HEK293 (cell line): Measurements from ENCODE around the gene PRKCE.

Experiments
- CTCF ChIA-PET: fragments of 350-600 bp; formaldehyde crosslinking; extraction: SDS; loops from one replicate; lab custom pipeline; 2021; ENCODE audit warnings: antibody characterized with exemption; lab: Yijun Ruan, JAX
- POLR2A ChIA-PET: fragments of 300-600 bp; formaldehyde crosslinking; extraction: SDS; loops from one replicate; lab custom pipeline; 2020; ENCODE audit warnings: antibody characterized with exemption, inconsistent platforms; lab: Yijun Ruan, JAX
- H3K27ac ChIP-seq: fragments of 200-500 bp; sonication (Bioruptor generic); 2 replicates; pipeline ENCODE4 v1.5.1; 2014; ENCODE audit warnings: low read depth, low read length, control low read depth, inconsistent platforms; ENCODE audit errors: extremely low read depth
- H3K36me3 ChIP-seq, 2 experiments: fragments of 200-500 bp in 1 of 2; sonication (Bioruptor generic) in 1 of 2; 1 replicate in 1 of 2; 2 replicates in 1 of 2; pipeline ENCODE4 v1.5.1; 2014 to 2017; ENCODE audit warnings: inconsistent platforms in 2 of 2, low read length in 2 of 2; ENCODE audit not compliant: control insufficient read depth in 2 of 2, insufficient read depth in 1 of 2
- H3K4me1 ChIP-seq: fragments of 200-500 bp; sonication (Bioruptor generic); 2 replicates; pipeline ENCODE4 v1.5.1; 2014; ENCODE audit warnings: mild to moderate bottlenecking, low read length, inconsistent platforms; ENCODE audit not compliant: control insufficient read depth, insufficient read depth
- H3K4me3 ChIP-seq: 2 replicates; pipeline ENCODE4 v1.5.1; 2011; ENCODE audit warnings: low read depth, mild to moderate bottlenecking, control low read depth, low read length, moderate library complexity
- H3K9me3 ChIP-seq: fragments of 200-500 bp; sonication (Bioruptor generic); 2 replicates; pipeline ENCODE4 v1.5.1; 2014; ENCODE audit warnings: low read depth, low read length, inconsistent platforms; ENCODE audit not compliant: control insufficient read depth, insufficient read depth
- CTCF ChIP-seq: fragments of 450-650 bp; formaldehyde crosslinking; IDR thresholded peaks from 2 replicates; pipeline ENCODE4 v1.5.1; 2016; ENCODE audit warnings: missing biosample characterization, missing genetic modification characterization
- GLI2 ChIP-seq: fragments of 450-650 bp; formaldehyde crosslinking; IDR thresholded peaks from 2 replicates; pipeline ENCODE4; 2017; ENCODE audit warnings: missing biosample characterization, missing genetic modification characterization, low read depth, borderline replicate concordance
- HOXA7 ChIP-seq: sonication (generic); formaldehyde crosslinking; IDR thresholded peaks from 2 replicates; pipeline ENCODE4 v1.8.1; 2022; ENCODE audit warnings: missing genetic modification reagents, borderline replicate concordance
- PRDM4 ChIP-seq: fragments of 450-650 bp; formaldehyde crosslinking; IDR thresholded peaks from 2 replicates; pipeline ENCODE4 v1.5.1; 2017; ENCODE audit warnings: missing biosample characterization, missing genetic modification characterization
- SP7 ChIP-seq: fragments of 450-650 bp; formaldehyde crosslinking; IDR thresholded peaks from 2 replicates; pipeline ENCODE4 v1.5.1; 2016; ENCODE audit warnings: missing biosample characterization, missing genetic modification characterization
- TRIM28 ChIP-seq: IDR thresholded peaks from 2 replicates; pipeline ENCODE4 v1.6.1; 2011; ENCODE audit warnings: low read length, control low read depth, borderline replicate concordance
- ZBTB48 ChIP-seq: fragments of 450-650 bp; formaldehyde crosslinking; IDR thresholded peaks from 2 replicates; pipeline ENCODE4 v1.5.1; 2016; ENCODE audit warnings: missing biosample characterization, missing genetic modification characterization
- ZFHX2 ChIP-seq: fragments of 450-650 bp; formaldehyde crosslinking; conservative IDR thresholded peaks from 2 replicates; pipeline ENCODE4 v1.5.1; 2016; ENCODE audit warnings: missing biosample characterization, missing genetic modification characterization
- ZNF221 ChIP-seq: fragments of 450-650 bp; formaldehyde crosslinking; IDR thresholded peaks from 2 replicates; pipeline ENCODE4 v1.5.1; 2017; ENCODE audit warnings: missing biosample characterization, missing genetic modification characterization, borderline replicate concordance
- ZNF529 ChIP-seq: fragments of 450-650 bp; formaldehyde crosslinking; IDR thresholded peaks from 2 replicates; pipeline ENCODE4 v1.5.1; 2017; ENCODE audit warnings: missing genetic modification characterization, missing biosample characterization; ENCODE audit not compliant: insufficient replicate concordance
- ZNF530 ChIP-seq: fragments of 450-650 bp; formaldehyde crosslinking; IDR thresholded peaks from 2 replicates; pipeline ENCODE4 v1.5.1; 2016; ENCODE audit warnings: low read depth, missing biosample characterization, missing genetic modification characterization
- ZNF623 ChIP-seq: fragments of 450-650 bp; formaldehyde crosslinking; IDR thresholded peaks from 2 replicates; pipeline ENCODE4 v1.5.1; 2016; ENCODE audit warnings: missing biosample characterization, missing genetic modification characterization
- ZNF624 ChIP-seq: fragments of 450-650 bp; formaldehyde crosslinking; IDR thresholded peaks from 2 replicates; pipeline ENCODE4 v1.5.1; 2017; ENCODE audit warnings: missing biosample characterization, missing genetic modification characterization
- ZNF654 ChIP-seq: fragments of 450-650 bp; formaldehyde crosslinking; IDR thresholded peaks from 2 replicates; pipeline ENCODE4 v1.5.1; 2016; ENCODE audit warnings: low read depth, missing biosample characterization, missing genetic modification characterization
- ZNF670 ChIP-seq: fragments of 450-650 bp; formaldehyde crosslinking; IDR thresholded peaks from 2 replicates; pipeline ENCODE4 v1.5.1; 2016; ENCODE audit warnings: missing biosample characterization, missing genetic modification characterization, low read depth
- ZNF843 ChIP-seq: fragments of 450-650 bp; formaldehyde crosslinking; IDR thresholded peaks from 2 replicates; pipeline ENCODE4 v1.5.1; 2016; ENCODE audit warnings: missing biosample characterization, missing genetic modification characterization
- TF ChIP-seq, protein P1 (sequence below): fragments of 450-650 bp; formaldehyde crosslinking; IDR thresholded peaks from 2 replicates; pipeline ENCODE4 v1.5.1; 2016; ENCODE audit warnings: missing biosample characterization, missing genetic modification characterization

The PRKCE gene

GRCh38 chr2:46010925-46011490 is 359.5 kb downstream of the PRKCE start:
- Histone ChIP-seq H3K36me3 (peaks cover 4 to 9% of the 10 kb centered on the region in 2 experiments; a peak in 2 of 3 replicates), H3K4me1 (no peaks in the 10 kb centered on the region), H3K4me3 (no peak overlapping the region), H3K9me3 (no peaks in the 10 kb centered on the region), H3K27ac (no peak overlapping the region)
- POLR2A ChIA-PET, result no interaction called here
- TF ChIP-seq PRDM4 (tag by site-specific recombination) (no peak), CTCF (0 out of 2 replicates have a peak, but pooled peaks have one; percentile 25), ZNF654 (tag by site-specific recombination) (peak; percentile 54), ZNF530 (tag by site-specific recombination) (no peak)
- CTCF ChIA-PET, result interaction anchor here (0.6 to 2.3 kb wide), 23 partner anchors 9 to 634 kb away, joined by 3 to 16 read pairs (median 3); no protein-coding TSS in a partner anchor

GRCh38 chr2:46012618-46013240 is 361.3 kb downstream of the PRKCE start:
- Histone ChIP-seq H3K36me3 (peaks cover 4 to 9% of the 10 kb centered on the region in 2 experiments; a peak in 2 of 3 replicates), H3K4me3 (no peak overlapping the region), H3K27ac (no peak overlapping the region), H3K9me3 (no peaks in the 10 kb centered on the region), H3K4me1 (no peaks in the 10 kb centered on the region)
- ChIA-PET POLR2A (interaction anchor here (0.6 kb wide), 1 partner anchor 1315 kb away, joined by 7 read pairs; no protein-coding TSS in a partner anchor), CTCF (interaction anchor here (0.5 to 1.1 kb wide), 5 partner anchors 30 to 364 kb away, joined by 3 to 9 read pairs (median 3); no protein-coding TSS in a partner anchor)
- TF ChIP-seq ZBTB48 (tag by site-specific recombination) (no peak), ZNF670 (no peak), TRIM28 (no peak), ZNF623 (tag by site-specific recombination) (no peak), ZNF529 (no peak), GLI2 (tag by site-specific recombination) (no peak), ZNF843 (tag by site-specific recombination) (no peak), ZNF624 (tag by site-specific recombination) (no peak), HOXA7 (CRISPR knock-in tag) (no peak), ZFHX2 (tag by site-specific recombination) (no peak), ZNF221 (tag by site-specific recombination) (no peak), SP7 (tag by site-specific recombination) (no peak)
- TF ChIP-seq, protein P1, sequence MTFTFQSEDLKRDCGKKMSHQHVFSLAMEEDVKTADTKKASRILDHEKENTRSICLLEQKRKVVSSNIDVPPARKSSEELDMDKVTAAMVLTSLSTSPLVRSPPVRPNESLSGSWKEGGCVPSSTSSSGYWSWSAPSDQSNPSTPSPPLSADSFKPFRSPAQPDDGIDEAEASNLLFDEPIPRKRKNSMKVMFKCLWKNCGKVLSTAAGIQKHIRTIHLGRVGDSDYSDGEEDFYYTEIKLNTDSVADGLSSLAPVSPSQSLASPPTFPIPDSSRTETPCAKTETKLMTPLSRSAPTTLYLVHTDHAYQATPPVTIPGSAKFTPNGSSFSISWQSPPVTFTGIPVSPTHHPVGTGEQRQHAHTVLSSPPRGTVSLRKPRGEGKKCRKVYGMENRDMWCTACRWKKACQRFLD, result no peak
